HFFc6 (cell line): ENCODE results near the gene AKR1E2. TPM values are rescaled to one million over a fixed set of nuclear protein-coding genes. Genes with fewer than 3 reads are reported as not detected.

Source experiments
- DNase-seq: peaks from one replicate; pipeline ENCODE4 v3.0.0-alpha.2; 2018
- H3K27ac Mint-ChIP-seq: 2 replicates; pipeline ENCODE4 v1.8.0; 2020; ENCODE audit warnings: mild to moderate bottlenecking, mixed read lengths
- H3K27me3 Mint-ChIP-seq: 2 replicates; pipeline ENCODE4 v1.8.0; 2021; ENCODE audit warnings: mild to moderate bottlenecking, moderate library complexity, mixed read lengths; ENCODE audit not compliant: insufficient read depth
- H3K36me3 Mint-ChIP-seq: 2 replicates; pipeline ENCODE4 v1.8.0; 2021; ENCODE audit warnings: low read depth, mixed read lengths
- H3K4me1 Mint-ChIP-seq: 2 replicates; pipeline ENCODE4 v1.8.0; 2020; ENCODE audit warnings: low read depth, mixed read lengths
- H3K4me3 Mint-ChIP-seq: 2 replicates; pipeline ENCODE4 v1.8.0; 2020; ENCODE audit warnings: mild to moderate bottlenecking, moderate library complexity, mixed read lengths
- H3K9me3 Mint-ChIP-seq: 2 replicates; pipeline ENCODE4 v1.8.0; 2020; ENCODE audit warnings: mild to moderate bottlenecking, mixed read lengths
- total RNA-seq, 6 experiments: library from RNA; stranded (reverse); fragmentation: NEBNext Ultra II Directional; extraction: Animal tissue kit (Norgen Biotek cat#: 25700); gene quantifications; 2 replicates in 1 of 6; 3 replicates in 5 of 6; pipeline ENCODE4 v1.2.3, GENCODE V29; 2021
- TF ChIP-seq, protein P1 (sequence below): fragments of 200-600 bp; sonication (generic); IDR thresholded peaks from 2 replicates; pipeline ENCODE4 v1.5.0; 2021; ENCODE audit warnings: antibody characterized with exemption, mild to moderate bottlenecking

Gene AKR1E2
- total RNA-seq, 6 experiments from 2014 or later = 0.59 to 1.5 (median 1.1) TPM; not detected in 1

DNA sequence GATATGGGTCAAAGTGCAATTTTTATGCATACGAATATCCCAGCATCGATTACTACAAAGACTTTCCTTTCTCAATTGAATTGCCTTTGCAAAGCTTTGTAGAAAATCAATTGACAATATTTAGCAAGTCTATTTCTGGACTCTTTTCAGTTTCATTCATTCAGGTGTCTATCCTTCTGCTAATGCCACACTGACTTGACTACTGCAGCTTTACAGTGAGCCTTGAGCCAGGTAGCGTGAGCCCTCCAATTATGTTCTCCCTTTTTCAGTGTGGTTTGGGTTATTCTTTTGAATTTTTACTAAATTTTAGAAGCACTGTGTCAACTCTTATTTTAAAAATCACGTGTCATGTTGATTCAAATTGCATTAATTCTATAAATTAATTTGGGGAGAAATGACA is 19.5 kb upstream of the AKR1E2 start:
- no peak for DNase-seq
- TF ChIP-seq, protein P1, sequence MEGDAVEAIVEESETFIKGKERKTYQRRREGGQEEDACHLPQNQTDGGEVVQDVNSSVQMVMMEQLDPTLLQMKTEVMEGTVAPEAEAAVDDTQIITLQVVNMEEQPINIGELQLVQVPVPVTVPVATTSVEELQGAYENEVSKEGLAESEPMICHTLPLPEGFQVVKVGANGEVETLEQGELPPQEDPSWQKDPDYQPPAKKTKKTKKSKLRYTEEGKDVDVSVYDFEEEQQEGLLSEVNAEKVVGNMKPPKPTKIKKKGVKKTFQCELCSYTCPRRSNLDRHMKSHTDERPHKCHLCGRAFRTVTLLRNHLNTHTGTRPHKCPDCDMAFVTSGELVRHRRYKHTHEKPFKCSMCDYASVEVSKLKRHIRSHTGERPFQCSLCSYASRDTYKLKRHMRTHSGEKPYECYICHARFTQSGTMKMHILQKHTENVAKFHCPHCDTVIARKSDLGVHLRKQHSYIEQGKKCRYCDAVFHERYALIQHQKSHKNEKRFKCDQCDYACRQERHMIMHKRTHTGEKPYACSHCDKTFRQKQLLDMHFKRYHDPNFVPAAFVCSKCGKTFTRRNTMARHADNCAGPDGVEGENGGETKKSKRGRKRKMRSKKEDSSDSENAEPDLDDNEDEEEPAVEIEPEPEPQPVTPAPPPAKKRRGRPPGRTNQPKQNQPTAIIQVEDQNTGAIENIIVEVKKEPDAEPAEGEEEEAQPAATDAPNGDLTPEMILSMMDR = no peak
- Mint-ChIP-seq H3K4me1 (peaks cover 83% of the 10 kb centered on the region), H3K27ac (peak overlapping the region; percentile 61; the same call in 1 of the 2 replicates), H3K36me3 (peaks cover 17% of the 10 kb centered on the region), H3K27me3 (no peaks in the 10 kb centered on the region; the same call in 1 of the 2 replicates), H3K4me3 (no peak overlapping the region), H3K9me3 (peaks cover 9% of the 10 kb centered on the region)

DNA sequence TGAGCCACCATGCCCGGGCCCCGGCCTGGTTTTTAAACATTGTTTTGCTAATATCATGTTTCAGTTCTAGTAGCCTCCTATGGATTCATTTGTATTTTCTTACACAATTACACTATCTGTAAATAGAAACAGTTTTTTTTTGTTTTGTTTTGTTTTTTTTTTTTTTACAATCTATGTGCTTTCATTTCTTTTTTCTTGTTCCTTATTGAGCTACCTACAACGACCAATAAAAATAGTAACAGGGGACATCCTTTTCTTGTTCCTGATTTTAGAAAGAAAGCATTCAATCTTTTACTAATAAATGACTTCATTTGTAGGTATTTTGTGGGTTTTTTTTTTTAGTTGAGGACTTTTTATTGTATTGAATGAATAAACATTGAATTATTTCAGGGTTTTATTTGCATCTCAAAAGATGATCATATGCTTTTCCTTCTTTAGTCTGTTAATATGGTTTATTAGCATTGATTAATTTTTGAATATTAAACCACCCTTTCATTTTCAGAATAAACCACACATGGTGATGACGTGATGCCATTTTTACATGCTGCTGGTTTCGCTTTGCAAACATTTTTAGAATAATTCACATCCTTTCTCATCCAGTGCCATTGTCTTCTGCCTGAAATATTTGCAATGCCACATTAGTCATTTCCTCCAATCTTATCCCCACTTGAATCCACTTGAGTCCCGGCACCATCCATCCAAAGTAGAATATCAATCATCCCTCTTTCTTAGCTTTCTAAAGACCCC is 18.1 kb upstream of the AKR1E2 start:
- Mint-ChIP-seq H3K36me3 (peaks cover 17% of the 10 kb centered on the region), H3K9me3 (peaks cover 9% of the 10 kb centered on the region), H3K4me3 (peak overlapping the region; percentile 62), H3K27me3 (no peaks in the 10 kb centered on the region; the same call in 1 of the 2 replicates), H3K4me1 (peaks cover 88% of the 10 kb centered on the region), H3K27ac (peak overlapping the region; percentile 79)
- TF ChIP-seq, protein P1 = no peak
- peak; percentile 77 for DNase-seq

DNA sequence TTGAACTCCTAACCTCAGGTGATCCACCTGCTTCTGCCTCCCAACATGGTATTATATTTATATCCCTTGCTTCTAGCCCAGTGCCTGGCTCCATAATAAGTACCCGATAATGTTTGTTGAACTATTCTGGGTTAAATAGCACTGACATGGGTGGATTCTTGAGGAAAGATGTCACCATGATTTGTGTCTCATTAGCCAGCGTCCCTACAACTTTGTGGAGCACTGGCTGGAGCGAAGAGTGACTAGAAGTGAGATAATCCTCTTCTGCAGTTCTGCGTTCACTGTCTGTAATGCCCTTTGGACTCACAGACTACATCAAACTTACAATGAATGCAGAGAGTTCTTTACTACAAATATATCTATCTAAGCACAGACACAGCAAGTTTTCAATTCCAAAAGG is 16.9 kb upstream of the AKR1E2 start:
- DNase-seq = no peak
- peak overlapping the region; percentile 59 for H3K27ac Mint-ChIP-seq
- TF ChIP-seq, protein P1 = no peak

DNA sequence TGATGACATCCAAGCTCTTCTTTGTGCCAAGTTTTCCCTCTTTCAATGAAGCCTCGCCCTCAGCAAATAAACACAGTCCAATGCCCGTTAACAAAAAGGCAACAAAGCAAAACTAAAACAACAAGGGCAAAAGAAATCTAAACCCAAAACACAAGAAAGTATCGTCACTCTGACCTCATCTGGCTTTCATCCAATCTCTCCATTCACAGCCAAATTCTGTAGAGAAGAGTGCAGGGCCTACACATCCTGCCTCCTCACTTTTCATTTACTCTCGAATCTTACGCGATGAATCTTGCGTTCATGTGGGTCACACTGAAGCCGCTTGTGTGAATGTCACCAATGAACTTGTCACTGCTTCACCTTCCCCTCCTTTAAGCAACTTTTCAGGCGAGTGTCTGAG is 15.9 kb upstream of the AKR1E2 start:
- Mint-ChIP-seq H3K36me3 (peaks cover 17% of the 10 kb centered on the region), H3K9me3 (peaks cover 9% of the 10 kb centered on the region), H3K27ac (peak overlapping the region; percentile 59), H3K4me3 (no peak overlapping the region), H3K4me1 (peaks cover 87% of the 10 kb centered on the region), H3K27me3 (no peaks in the 10 kb centered on the region; the same call in 1 of the 2 replicates)
- no peak for DNase-seq
- TF ChIP-seq, protein P1 = no peak

More for the DNA sequence above, 16.9 kb upstream of the AKR1E2 start:
- Mint-ChIP-seq H3K36me3 (peaks cover 17% of the 10 kb centered on the region), H3K4me1 (peaks cover 87% of the 10 kb centered on the region), H3K4me3 (no peak overlapping the region), H3K9me3 (peaks cover 9% of the 10 kb centered on the region), H3K27me3 (no peaks in the 10 kb centered on the region; the same call in 1 of the 2 replicates)

DNA sequence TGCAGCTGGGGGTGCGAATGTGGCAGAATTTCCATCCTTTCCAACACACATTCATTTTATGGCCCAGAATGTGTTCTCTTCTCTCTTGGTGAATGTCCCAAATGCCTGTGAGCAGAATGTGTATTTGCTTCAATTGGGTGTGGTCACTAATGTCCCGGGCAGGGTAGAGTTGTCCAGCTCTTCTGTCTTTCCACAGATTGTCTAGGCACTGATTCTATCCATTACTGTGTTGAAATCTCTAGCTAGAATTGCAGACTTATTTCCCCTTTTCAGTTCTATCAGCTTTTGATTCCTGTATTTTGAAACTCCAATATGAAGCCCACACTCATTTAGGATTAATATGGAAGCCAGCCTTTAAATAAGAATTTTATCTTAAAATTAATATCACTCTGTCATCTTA is 14.0 kb upstream of the AKR1E2 start:
- H3K27me3 Mint-ChIP-seq = no peaks in the 10 kb centered on the region
- H3K27ac Mint-ChIP-seq = peak overlapping the region; percentile 63

More for the DNA sequence above, 14.0 kb upstream of the AKR1E2 start:
- peaks cover 12% of the 10 kb centered on the region for H3K36me3 Mint-ChIP-seq
- TF ChIP-seq, protein P1 = no peak
- DNase-seq = no peak
- no peak overlapping the region for H3K4me3 Mint-ChIP-seq
- H3K4me1 Mint-ChIP-seq = peaks cover 71% of the 10 kb centered on the region
- peaks cover 9% of the 10 kb centered on the region for H3K9me3 Mint-ChIP-seq
